ENCODE measurements around the gene CNTRL.

CNTRL gene

DNA sequence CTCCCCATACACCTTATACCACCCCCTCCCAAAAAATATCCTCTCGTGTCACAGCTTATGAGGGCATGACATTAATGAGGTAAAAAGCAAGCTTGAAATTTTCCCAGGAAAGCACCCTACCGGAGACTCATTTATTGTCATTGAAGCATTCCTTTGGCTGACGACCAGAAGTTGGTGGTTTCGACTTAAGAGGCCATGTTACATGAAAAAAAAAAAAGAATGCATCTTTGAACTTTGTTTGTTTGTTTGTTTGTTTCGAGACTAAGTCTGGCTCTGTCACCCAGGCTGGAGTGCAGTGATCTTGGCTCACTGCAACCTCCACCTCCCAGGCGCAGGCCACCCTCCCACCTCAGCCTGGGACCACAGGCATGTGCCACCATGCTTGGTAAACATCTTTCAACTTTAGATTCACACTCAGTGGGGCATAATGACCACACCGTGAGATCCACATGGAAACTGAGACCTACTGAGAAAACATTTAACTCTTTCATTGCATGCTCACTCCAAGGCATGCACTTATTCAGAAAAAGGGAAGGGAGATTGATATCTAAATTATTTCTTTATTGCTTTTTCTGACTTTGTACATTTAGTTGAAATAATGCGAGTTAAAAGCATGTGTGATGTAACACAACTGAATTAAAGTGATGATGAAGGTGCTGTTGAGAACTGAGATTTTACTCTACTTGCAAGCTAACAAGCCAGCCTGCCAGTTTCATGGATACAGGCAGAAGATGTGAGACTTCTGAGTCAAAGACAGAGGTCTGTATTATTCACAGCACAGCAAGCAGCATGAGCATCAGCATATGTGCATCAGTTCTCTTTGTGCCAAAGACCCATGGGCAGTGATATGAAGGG is 132.0 kb downstream of the CNTRL start:
- DNase-seq = no peak

DNA sequence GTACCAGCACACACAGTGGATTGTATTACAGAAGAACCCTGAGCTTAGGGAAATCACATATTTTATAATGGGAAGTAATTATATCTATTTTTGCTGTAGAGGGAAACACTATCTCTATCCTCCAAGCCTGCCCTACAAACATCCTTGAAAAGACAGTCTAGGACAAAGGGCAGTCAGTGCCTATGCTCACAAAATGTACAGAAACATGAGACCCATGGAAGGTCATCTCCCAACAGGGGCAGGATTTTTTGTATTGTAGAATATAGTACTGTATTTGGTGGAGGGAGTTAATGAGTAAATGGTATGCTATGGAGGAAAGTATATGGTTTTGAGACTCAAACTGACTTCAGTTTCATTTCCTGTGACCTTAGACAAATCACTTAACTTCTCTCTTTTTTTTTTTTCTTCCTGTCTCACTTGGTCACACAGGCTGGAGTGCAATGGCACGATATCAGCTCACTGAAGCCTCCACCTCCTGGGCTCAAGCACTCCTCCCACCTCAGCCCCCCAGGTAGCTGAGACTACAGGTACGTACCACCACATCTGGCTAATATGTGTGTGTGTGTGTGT is 132.7 kb downstream of the CNTRL start:
- peak; percentile 13 for DNase-seq

DNA sequence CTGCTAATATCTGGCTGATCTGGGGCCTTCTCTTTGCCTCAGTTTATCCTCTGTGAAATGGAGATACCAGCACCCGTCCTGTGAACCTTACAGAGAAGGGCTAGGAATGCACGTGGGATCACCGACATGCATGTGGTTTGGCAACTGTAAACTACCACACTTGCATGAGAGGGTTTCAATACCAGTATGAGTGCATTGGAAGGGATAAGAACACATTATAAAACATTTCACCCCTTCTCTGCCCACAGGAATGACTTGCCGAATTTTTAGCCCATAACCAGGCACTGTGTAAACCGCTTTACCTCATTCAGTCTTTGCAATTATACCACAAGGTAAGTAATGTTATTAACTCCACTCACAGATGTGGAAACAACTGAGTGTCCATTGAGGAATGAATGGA is 135.8 kb downstream of the CNTRL start:
- DNase-seq = no peak

DNA sequence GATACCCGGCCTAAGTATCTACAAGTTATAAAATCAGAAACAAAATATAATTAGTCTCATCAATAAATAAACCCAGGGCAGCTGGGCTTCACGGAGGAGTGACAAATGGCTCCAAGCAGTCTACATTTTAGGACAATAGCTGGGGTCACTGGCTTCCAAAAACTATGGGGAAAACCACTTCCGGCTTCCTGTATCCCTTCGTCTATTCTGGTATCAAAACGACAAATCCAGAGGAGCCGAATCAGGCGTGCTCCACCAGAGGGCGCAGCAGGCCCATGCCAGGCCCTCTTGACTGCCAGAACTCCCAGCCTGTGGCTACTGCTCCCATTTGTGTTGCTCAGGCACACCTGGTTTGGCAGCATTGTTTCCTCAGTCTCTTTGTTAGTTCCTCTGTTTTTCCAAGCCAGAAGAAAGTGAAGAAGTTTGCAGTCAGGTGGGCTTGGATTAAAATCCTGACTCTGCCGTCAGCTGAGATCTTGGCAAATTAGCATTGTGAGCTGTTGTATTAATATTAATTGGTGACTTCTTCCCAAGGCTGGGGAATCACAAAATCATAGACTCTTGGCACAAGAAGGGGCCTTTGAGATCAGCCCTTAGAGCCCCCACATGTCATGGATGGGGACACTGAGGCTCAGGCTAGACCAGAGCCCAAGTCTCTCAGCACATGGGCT is 138.5 kb downstream of the CNTRL start:
- DNase-seq = peak; percentile 73

DNA sequence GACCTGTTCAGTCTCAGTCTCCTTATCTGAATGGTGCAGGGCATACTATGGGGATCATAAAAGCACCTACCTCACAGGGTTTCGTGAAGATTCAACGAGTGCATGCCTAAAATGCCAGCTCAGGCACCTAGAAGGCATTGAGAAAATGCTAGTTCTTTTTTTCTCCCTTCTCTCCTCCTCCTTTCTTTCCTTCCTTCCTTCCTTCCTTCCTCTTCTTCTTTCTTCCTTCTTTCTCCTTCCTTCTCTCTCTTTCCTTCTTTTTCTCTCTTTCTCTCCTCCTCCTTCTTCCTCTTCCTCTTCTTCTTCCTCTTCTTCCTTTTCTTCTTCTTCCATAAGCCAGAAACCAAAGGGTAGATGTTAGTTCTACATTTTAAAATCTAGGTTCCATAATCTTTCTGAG is 139.2 kb downstream of the CNTRL start:
- DNase-seq = no peak

DNA sequence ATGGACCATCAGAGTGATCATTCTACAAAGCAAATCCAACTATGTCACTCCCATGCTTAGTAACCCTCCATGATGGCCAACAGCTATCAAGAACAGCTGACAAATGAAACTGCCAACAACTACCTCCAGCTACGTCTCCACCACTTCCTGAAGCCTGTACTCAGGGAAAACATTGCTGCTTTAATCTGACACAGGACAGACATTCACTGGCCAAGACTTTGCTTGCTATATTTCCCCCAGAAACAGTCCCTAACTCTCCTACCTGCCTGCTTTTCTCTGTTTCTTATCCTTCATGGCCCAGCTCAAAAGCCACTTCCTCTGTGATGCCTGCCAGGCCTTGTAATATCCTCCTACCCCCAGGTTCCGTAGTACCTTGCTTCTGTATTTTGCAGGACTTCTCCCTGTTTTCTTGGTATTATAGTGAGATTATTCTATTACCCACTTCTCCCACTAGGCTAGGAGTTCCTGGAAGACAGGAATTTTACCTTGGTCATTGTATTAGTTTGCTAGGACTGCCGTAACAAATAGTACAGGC is 141.6 kb downstream of the CNTRL start:
- no peak for DNase-seq

DNA sequence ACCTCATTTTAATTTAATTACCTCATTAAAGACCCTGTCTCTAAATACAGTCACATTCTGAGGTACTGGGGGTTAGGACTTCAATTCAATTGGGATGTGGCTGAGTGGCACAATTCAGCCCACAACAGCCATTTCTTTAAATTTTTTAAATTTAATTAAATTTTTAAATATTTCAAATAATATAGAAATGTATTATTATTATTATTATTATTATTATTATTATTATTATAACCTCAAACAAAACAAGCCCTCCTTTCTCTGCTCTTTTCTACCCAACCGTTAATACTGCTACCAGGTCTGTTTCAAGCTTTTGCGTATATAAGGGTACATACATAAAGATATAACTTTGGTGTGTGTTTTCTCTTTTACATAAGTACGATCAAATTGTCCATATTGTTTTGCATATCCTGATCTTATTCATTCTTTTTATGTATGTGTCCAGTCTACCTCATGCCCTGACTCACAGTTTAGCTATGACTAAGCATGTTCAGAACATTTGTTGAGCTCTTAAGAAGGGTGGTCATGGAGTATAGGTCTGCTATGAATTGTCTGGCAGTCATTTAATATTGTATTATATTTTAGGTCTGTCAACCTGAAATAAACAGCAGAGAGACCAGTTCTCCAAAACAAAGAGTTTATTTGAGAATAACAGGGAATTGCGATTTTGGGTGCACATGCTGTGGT is 143.0 kb downstream of the CNTRL start:
- DNase-seq = no peak

DNA sequence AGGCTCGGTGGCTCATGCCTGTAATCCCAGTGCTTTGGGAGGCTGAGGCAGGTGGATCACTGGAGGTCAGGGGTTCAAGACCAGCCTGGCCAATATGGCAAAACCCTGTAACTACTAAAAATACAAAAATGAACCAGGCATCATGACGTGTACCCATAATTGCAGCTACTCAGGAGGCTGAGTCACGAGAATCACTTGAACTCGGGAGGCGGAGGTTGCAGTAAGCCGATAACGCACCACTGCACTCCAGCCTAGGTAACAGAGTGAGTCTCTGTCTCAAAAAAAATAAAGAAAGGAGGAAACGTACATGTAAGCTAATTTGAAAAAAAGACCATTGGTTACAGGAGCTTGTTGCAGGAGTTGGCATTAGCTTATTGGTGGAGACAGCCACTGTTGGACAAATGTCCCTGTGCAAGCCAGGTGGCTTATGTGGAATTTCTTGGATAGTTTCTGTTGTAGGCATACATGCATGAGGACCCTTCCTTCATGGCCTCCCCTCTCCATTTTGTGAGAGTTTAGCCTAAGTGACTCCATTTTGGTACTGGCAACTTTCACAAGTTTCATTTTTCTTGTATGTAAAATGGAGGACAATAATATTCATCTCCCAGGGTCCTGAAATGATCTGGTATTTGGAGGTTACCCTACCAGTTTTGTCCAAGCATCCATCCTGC is 143.7 kb downstream of the CNTRL start:
- DNase-seq = no peak

DNA sequence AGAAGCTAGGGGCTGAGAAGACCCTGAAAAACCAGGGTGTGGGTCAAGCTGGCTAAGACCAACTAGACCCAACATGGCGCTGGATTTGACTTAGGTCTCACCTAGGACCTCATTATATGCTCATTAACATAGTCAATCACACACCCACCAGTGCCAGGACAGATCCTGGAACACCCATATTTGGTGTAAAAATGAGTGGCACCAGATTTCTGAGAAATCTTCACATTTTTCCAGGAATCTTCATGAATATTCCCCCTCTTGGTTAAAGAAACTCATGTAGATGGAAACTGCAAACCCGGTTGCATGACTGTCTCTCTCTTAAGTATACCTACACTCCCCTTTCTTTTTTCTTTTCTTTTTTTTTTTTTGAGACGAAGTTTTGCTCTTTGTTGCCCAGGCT is 144.8 kb downstream of the CNTRL start:
- no peak for DNase-seq

DNA sequence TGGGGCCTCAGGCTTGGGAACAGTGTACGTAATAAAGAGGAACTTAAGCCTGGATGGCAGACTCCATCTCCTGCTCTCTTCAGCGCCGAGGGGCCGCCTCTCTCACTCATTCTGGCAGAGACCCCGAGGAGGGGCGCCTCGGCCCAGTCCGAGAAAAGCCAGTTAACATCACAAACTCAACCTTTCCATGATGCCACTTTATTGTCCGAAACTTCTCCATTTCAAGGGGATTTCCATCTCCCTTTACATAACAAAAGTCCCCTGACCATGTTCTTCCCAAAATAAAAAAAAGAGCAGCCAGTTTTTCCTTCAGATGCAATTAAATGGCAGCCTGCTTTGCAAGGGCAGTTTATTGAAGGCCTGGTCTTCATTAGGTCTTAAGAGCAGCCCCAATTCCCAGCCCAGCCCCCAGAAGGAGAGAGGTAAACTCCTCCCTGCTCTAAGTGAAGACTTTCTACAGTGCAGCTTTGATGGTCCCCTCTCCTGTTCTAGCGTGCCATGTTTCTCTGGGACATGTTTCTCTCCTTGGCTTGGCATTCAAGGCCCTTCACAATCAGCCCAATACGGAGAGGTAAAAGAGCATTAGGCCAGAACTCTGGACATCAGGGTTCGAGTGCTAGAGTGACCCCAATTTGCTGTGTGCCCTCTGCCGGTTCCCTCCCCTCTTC is 146.4 kb downstream of the CNTRL start:
- no peak for DNase-seq

DNA sequence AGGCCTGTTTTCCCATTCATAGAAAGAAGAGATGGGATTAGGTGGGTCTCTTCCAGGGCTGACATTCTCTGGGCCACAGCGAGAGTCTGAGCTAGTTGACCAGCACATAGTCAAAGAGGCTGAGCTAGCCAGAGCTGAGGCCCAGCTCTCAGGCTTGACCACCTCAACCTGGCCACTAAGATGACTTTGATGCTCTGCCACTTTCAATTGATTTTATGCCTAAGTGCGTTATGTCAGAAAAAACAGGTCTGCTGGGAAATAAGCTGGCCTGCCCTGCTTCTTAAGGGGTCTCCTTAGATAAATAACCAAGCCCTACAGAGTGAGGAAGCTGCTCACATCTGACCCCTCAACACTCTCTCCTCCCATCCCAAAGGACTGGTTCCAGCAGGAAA is 146.9 kb downstream of the CNTRL start:
- DNase-seq = no peak

DNA sequence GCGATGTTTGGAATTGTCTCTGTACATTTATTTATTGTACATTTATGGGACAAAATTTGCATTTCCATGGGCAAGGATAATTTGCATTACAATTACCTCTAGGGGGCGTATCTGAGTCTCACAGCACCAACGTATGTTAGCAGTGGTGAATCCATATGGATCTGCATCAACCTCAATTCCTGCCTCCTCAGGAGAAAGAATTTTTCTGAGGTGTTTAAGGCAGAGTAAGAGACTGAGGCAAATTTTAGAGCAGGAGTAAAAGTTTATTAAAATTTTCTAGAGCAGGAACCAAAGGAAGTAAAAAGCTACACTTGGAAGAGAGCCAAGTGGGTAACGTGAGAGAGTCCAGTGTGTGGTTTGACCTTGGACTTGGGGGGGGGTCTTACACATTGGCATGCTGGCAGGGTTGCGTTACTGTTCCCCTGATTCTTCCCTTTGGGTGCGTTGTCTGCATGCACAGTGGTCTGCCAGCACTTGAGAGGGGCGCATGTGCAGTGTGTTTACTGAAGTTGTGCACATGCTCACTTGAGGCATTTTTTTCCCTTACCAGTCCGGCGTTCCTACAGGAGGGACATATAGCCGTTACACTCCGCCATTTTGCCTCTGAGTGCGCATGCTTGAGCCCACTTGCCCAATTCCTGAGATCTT is 147.9 kb downstream of the CNTRL start:
- DNase-seq = no peak

DNA sequence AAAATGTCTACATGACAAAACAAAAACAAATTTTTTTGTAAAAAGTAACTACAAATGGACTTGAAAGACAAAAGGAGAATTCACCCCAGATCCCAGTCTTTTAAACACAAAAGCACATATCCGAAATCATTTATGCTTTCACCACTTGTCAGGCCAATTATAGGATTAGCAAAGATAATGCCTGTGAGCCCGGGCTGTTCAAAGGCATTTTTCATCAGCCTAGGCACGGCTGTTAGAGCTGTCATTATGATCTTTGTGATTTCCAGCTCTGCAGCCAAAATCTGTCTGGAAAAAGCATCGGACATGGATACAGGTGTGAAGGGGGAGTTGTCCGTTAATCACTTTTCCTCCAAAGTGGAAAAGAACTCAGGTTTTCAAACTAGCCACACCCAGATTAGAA is 150.5 kb downstream of the CNTRL start:
- no peak for DNase-seq

DNA sequence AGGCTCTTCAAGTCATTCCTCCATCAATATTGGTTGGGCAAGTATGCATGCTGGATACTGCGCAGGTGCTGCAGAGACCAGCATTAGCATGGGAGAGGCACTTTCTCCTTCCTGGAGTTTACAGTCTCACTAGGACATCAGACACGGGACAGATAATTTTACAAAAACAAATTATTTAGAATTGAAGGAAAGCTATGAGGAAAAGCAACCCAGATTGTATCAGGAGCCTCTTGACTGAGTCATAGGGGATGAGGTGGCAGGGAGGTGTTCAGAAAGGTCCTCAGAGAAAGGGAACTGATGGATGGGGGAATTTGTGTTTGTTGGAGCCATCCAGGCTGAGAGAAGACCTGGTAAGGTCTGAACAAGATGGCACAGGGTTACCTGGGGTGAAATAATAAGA is 151.4 kb downstream of the CNTRL start:
- DNase-seq = no peak

All from CD4-positive, alpha-beta T cell treated with Interleukin-6 for 4 hours (primary cell).